ENCODE data around the gene TMEM135.

DNA sequence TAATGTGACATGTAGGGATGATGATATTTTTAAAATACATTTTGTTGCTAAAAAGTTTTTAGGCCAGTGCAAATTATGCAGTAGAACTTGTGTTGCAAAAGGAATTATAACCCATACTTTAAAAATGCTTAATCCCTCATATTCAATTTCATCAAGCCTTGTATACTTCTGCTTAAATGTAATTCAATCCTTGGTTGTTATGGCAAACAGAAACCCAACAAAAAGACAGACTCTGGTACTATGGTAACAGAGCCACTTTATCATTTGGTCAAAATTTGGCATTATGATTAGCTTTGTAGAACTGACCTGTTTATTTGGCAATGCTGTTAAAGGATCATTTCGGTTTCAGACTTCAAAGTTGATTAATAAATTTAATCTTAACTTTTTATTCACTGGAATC is 284.8 kb downstream of the TMEM135 start:
- TF ChIP-seq, protein P1, sequence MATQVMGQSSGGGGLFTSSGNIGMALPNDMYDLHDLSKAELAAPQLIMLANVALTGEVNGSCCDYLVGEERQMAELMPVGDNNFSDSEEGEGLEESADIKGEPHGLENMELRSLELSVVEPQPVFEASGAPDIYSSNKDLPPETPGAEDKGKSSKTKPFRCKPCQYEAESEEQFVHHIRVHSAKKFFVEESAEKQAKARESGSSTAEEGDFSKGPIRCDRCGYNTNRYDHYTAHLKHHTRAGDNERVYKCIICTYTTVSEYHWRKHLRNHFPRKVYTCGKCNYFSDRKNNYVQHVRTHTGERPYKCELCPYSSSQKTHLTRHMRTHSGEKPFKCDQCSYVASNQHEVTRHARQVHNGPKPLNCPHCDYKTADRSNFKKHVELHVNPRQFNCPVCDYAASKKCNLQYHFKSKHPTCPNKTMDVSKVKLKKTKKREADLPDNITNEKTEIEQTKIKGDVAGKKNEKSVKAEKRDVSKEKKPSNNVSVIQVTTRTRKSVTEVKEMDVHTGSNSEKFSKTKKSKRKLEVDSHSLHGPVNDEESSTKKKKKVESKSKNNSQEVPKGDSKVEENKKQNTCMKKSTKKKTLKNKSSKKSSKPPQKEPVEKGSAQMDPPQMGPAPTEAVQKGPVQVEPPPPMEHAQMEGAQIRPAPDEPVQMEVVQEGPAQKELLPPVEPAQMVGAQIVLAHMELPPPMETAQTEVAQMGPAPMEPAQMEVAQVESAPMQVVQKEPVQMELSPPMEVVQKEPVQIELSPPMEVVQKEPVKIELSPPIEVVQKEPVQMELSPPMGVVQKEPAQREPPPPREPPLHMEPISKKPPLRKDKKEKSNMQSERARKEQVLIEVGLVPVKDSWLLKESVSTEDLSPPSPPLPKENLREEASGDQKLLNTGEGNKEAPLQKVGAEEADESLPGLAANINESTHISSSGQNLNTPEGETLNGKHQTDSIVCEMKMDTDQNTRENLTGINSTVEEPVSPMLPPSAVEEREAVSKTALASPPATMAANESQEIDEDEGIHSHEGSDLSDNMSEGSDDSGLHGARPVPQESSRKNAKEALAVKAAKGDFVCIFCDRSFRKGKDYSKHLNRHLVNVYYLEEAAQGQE (IDR thresholded peaks at IDR 0.05; ENCODE audit: insufficient read depth in 1 of 2, low read depth in 2 of 2, low read length in 2 of 2), result no peak
- no peak for TF ChIP-seq TAF1 (IDR thresholded peaks at IDR 0.05; ENCODE audit: borderline replicate concordance, insufficient read depth, low read length)
- TF ChIP-seq POLR2AphosphoS5 (IDR thresholded peaks at IDR 0.05; ENCODE audit: low read depth, low read length), result no peak
- no peak for TF ChIP-seq SIN3A (IDR thresholded peaks at IDR 0.05; ENCODE audit: borderline replicate concordance, insufficient read depth, low read length)

Data from PFSK-1 (cell line).